PC-9 (cell line): ENCODE measurements around the gene ZNF574. TPM values are rescaled to one million over a fixed set of nuclear protein-coding genes. Genes with fewer than 3 reads are reported as not detected.

Experiments
- BruUV-seq: library from RNA; stranded (reverse); fragments of 400-500 nt; replicated peaks from 2 replicates; lab custom pipeline; 2021; lab: Mats Ljungman, UMichigan
- CTCF ChIA-PET: fragments of 300-600 bp; sonication (Branson Sonifier 250); formaldehyde crosslinking; loops from one replicate; lab custom pipeline; 2022; ENCODE audit warnings: antibody characterized with exemption; lab: Charles Lee
- POLR2A ChIA-PET: fragments of 300-600 bp; sonication (Branson Sonifier 250); formaldehyde crosslinking; loops from one replicate; lab custom pipeline; 2022; ENCODE audit warnings: antibody characterized with exemption; ENCODE audit not compliant: unreplicated experiment; lab: Charles Lee
- DNase-seq, 2 experiments: peaks; one replicate each; pipeline versions ENCODE4 v3.0.0 to v3.0.0-alpha.2; 2015 to 2022; ENCODE audit warnings: mixed read lengths in 1 of 2
- H2AFZ ChIP-seq: fragments of 200-600 bp; sonication (generic); 2 replicates; pipeline ENCODE4 v1.8.1; 2017; ENCODE audit warnings: antibody characterized with exemption
- H3F3A ChIP-seq: fragments of 200-600 bp; sonication (generic); 2 replicates; pipeline ENCODE4 v1.8.1; 2017; ENCODE audit warnings: antibody characterized with exemption, mild to moderate bottlenecking, low read depth; ENCODE audit not compliant: insufficient read depth
- H3K27ac ChIP-seq: fragments of 200-600 bp; sonication (generic); 2 replicates; pipeline ENCODE4 v1.6.1; 2016; ENCODE audit warnings: mixed run types
- H3K27me3 ChIP-seq: fragments of 200-600 bp; sonication (generic); 2 replicates; pipeline ENCODE4 v1.6.1; 2016; ENCODE audit warnings: low read depth, mixed run types; ENCODE audit not compliant: insufficient read depth
- H3K36me3 ChIP-seq: fragments of 200-600 bp; sonication (generic); 2 replicates; pipeline ENCODE4 v1.6.1; 2016; ENCODE audit warnings: low read depth, mixed run types
- H3K4me1 ChIP-seq: fragments of 200-600 bp; sonication (generic); replicated peaks from 2 replicates; pipeline ENCODE4 v1.6.1; 2016; ENCODE audit warnings: mixed run types; ENCODE audit not compliant: insufficient read depth
- H3K4me2 ChIP-seq: fragments of 200-600 bp; sonication (generic); 2 replicates; pipeline ENCODE4 v1.6.1; 2017; ENCODE audit warnings: mixed run types
- H3K4me3 ChIP-seq: fragments of 200-600 bp; sonication (generic); 2 replicates; pipeline ENCODE4 v1.6.1; 2016; ENCODE audit warnings: mixed run types
- H3K79me2 ChIP-seq: fragments of 200-600 bp; sonication (generic); 2 replicates; pipeline ENCODE4 v1.6.1; 2017; ENCODE audit warnings: low read depth, mixed run types
- H3K9me2 ChIP-seq: fragments of 200-600 bp; sonication (generic); 2 replicates; pipeline ENCODE4 v1.8.1; 2017; ENCODE audit warnings: mild to moderate bottlenecking; ENCODE audit not compliant: insufficient read depth
- H3K9me3 ChIP-seq: fragments of 200-600 bp; sonication (generic); 2 replicates; pipeline ENCODE4 v1.8.1; 2016; ENCODE audit warnings: low read depth; ENCODE audit not compliant: insufficient read depth
- H4K20me1 ChIP-seq: fragments of 200-600 bp; sonication (generic); 2 replicates; pipeline ENCODE4 v1.8.1; 2017; ENCODE audit not compliant: insufficient read depth
- CTCF ChIP-seq: fragments of 200-600 bp; sonication (generic); conservative IDR thresholded peaks from 2 replicates; pipeline ENCODE4 v1.6.1; 2017; ENCODE audit warnings: mixed run types, antibody characterized with exemption, mild to moderate bottlenecking, moderate library complexity
- EZH2 ChIP-seq: fragments of 200-600 bp; sonication (generic); IDR thresholded peaks from 2 replicates; pipeline ENCODE4 v1.8.0; 2017; ENCODE audit warnings: antibody characterized with exemption, low read depth
- intact Hi-C: fragments of 100-400 bp; cut with micrococcal nuclease; formaldehyde crosslinking; loops from one replicate; pipeline ENCODE4 v1.10.0; 2022; ENCODE audit not compliant: unreplicated experiment
- total RNA-seq: library from RNA; stranded (reverse); gene quantifications from 2 replicates; pipeline ENCODE4 v1.2.3, GENCODE V29; 2021

Gene ZNF574
- total RNA-seq, 1 experiment from 2014 or later: 19.4 TPM

GRCh38 chr19:42064432-42064831 is 11.5 kb upstream of the ZNF574 start:
- no peaks in the 10 kb centered on the region for H4K20me1 ChIP-seq
- H3K27ac ChIP-seq: no peak overlapping the region
- 0 out of 2 replicates have a peak, but pooled peaks cover 5% of the 10 kb centered on the region for H3K4me1 ChIP-seq
- no peak for TF ChIP-seq CTCF
- TF ChIP-seq EZH2: no peak
- H3K27me3 ChIP-seq: peaks cover 33% of the 10 kb centered on the region
- H2AFZ ChIP-seq: no peak overlapping the region
- DNase-seq: no peak
- POLR2A ChIA-PET: interaction anchor here (0.7 kb wide), 1 partner anchor 40 kb away, joined by 4 read pairs; no protein-coding TSS in a partner anchor
- H3K4me2 ChIP-seq: no peak overlapping the region
- CTCF ChIA-PET: no interaction called here
- no peaks in the 10 kb centered on the region for H3K79me2 ChIP-seq
- H3K36me3 ChIP-seq: no peaks in the 10 kb centered on the region
- H3K9me2 ChIP-seq: no peaks in the 10 kb centered on the region
- intact Hi-C loops: no loop called here
- H3K9me3 ChIP-seq: no peaks in the 10 kb centered on the region
- 0 out of 2 replicates have a peak, but pooled peaks cover 3% of the 10 kb centered on the region for H3F3A ChIP-seq
- no TSS peak for BruUV-seq
- no peak overlapping the region for H3K4me3 ChIP-seq

DNA sequence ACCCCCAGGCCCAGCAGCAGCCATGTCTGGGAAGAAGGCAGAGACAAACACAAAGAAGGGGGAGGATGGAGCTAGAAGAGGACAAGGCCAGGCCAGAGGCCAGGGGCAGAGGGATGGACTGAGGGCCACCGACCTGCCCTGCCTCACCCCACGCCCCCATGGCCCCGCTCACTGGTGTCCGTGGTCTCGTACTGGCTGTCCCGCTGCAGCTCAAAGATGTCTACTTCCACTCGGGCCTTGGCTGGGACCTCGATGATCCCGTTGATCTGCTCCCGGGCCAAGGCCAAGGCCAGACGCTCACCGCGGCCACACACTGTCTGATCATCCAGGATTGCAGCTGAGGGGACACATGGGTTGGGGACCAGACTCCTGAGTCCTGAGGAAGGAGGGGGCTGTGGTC is 10.9 kb upstream of the ZNF574 start:
- DNase-seq: no peak
- Histone ChIP-seq H3K9me3 (no peaks in the 10 kb centered on the region), H3K9me2 (no peaks in the 10 kb centered on the region), H2AFZ (no peak overlapping the region), H3K4me2 (no peak overlapping the region), H3K27me3 (peaks cover 37% of the 10 kb centered on the region), H3K36me3 (no peaks in the 10 kb centered on the region), H3F3A (0 out of 2 replicates have a peak, but pooled peaks cover 3% of the 10 kb centered on the region), H4K20me1 (no peaks in the 10 kb centered on the region), H3K4me3 (no peak overlapping the region), H3K79me2 (no peaks in the 10 kb centered on the region), H3K27ac (no peak overlapping the region), H3K4me1 (0 out of 2 replicates have a peak, but pooled peaks cover 5% of the 10 kb centered on the region)
- TF ChIP-seq EZH2 (no peak), CTCF (no peak)
- POLR2A ChIA-PET: no interaction called here
- CTCF ChIA-PET: no interaction called here
- intact Hi-C loops: no loop called here
- BruUV-seq: no TSS peak

GRCh38 chr19:42065511-42065910 is 10.5 kb upstream of the ZNF574 start:
- Histone ChIP-seq H3K79me2 (no peaks in the 10 kb centered on the region), H3K4me1 (0 out of 2 replicates have a peak, but pooled peaks cover 5% of the 10 kb centered on the region), H4K20me1 (no peaks in the 10 kb centered on the region), H3K27ac (no peak overlapping the region), H3K9me3 (no peaks in the 10 kb centered on the region), H2AFZ (no peak overlapping the region), H3K36me3 (no peaks in the 10 kb centered on the region), H3K9me2 (no peaks in the 10 kb centered on the region), H3K27me3 (peaks cover 37% of the 10 kb centered on the region), H3K4me2 (no peak overlapping the region), H3K4me3 (no peak overlapping the region), H3F3A (0 out of 2 replicates have a peak, but pooled peaks cover 3% of the 10 kb centered on the region)
- intact Hi-C loops: no loop called here
- TF ChIP-seq CTCF: no peak
- no peak for TF ChIP-seq EZH2
- CTCF ChIA-PET: no interaction called here
- BruUV-seq: no TSS peak
- POLR2A ChIA-PET: no interaction called here
- DNase-seq: no peak
